ENCODE results near the gene FRMD4A.
"Not testable (repeated sequence)": the region's sequence is repeated elsewhere in the genome, so short reads cannot be mapped to it uniquely, and the experiment has no call there.

FRMD4A gene

DNA sequence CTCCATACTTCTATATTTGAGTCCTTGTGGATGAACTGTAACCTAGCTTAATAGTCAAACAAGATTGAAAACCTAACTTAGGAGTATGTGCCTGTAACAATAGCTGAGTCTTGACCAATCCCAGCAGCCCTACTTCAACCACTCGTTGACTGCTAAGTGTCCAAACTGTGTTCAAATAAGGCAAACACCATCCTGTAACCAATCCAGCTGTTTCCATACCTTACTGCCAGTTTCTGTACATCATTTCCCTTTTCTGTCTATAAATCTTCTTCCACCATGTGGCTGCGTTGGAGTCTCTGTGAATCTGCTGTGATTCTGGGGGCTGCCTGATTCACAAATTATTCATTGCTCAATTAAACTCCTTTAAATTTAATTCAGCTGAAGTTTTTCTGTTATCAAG lies 195.5 kb downstream of the FRMD4A start:
- not testable (repeated sequence) for DNase-seq

DNA sequence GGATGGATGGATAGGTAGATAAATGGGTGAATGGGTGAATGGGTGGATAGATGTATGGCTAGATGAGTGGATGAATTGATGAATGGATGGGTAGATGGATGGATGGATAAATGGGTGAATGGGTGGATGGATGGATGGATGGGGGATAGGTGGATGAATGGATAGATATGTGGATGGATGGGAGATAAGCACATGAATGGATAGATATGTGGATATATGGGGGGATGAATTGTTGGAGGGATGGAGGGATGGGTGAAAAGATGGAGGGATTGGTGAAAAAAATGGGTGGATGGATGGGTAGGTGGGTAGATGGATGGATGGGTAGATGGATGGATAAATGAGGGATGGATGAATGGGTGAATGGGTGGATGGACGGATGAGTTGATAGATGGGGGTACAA lies 196.4 kb downstream of the FRMD4A start:
- DNase-seq, result no peak

DNA sequence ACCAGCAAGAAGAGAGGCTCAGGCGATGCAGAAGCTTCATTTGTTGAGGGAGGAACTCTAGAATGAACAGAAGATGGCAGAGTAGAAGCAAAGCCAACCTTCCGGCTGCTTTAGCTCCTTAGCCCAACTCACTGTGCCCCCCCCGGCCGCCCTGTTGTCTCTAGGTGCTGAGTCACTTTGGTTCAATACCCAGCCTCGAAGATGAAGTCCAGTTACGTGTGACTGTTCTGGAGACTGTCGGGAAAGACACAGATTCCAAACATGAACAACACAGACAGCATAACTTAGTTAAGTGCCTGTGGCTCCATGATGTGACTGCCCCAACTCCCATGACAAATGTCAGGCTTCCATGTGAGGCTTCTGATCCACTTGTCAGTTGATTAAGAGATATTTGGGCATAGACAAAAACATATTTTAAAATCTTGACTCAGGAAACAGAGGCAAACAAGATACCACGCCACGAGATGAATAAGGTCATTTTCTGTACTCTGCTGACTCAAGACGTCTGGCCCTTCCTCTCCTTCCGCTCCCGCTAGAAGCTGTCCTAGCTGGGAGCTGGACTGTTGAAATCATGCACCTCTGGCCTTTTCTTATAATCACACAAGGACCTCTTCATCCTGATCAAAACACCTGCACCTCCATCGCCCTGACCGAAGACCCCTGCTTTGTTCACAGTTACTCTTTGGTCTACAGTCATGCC lies 199.3 kb downstream of the FRMD4A start:
- no peak for DNase-seq

DNA sequence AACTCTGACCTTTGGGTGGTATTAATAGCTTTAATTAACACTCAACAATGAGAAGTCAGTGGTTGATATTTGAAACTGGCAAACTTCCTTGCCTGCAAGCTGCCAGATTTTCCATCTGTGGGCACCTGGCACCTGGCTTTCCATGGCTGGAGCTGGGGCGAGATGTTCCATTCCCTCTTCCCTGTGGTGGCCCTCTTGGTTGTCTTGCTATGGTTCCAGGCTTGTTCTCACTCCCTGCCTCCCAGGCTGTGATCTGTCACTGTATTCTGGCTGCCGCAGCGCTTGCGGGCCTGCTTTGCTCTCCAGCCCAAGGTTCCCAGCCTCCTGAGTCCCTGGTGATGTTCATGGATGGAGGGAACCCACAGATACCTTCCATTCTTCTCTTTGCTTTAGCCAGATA lies 201.0 kb downstream of the FRMD4A start:
- no peak for DNase-seq

DNA sequence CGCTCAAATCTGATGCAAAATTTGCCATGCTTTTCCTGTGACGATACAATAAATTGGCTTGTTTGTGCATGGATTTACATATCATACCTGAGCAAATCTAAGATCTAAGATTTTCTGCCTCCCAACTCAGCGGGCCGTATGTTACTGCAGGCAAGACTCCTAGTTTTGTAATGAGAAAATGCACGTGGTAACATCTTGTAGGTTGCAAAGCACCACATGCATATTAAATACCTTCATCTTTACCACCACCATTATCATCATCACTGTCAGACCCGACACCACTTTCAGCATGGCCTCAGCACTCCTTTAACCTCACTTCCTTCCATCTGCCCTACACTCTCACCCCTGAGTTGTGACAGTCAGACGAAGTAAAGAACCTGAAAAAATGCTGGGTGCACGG lies 202.2 kb downstream of the FRMD4A start:
- no peak for DNase-seq

DNA sequence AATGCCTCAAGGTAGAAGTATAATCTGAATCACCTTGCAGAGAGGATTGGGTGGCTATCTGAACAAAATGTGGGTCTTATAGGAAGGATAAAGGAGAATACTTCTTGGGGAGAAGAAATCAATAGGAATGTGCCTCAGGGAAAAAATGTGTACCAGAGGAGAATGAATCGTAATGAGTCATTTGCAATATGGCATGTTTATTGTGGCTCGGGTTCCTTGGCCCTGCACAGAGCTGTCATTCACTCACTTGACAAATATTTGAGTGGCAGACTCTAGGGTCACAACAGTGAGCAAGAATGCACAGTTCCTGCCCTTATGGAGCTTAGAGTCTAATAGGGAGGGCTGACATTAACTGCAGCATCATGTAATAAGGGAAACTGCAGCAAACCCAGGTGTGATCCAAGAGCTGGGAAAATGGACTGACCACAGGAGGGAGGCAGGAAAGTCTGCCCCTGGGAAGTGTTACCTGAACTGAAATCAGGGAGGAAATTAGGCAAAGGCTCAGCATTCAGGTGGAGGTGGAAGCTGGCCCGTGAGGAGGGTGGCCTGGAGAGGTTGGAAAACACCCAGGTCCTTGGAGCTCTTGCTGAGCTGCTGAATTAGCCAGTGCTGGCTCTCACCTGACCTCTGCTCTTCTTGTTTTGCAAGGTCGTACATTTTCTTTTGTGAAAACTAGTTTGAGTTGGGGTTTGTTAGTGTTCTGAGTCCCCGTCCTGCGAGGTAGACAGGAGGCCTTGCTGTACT lies 203.9 kb downstream of the FRMD4A start:
- no peak for DNase-seq

DNA sequence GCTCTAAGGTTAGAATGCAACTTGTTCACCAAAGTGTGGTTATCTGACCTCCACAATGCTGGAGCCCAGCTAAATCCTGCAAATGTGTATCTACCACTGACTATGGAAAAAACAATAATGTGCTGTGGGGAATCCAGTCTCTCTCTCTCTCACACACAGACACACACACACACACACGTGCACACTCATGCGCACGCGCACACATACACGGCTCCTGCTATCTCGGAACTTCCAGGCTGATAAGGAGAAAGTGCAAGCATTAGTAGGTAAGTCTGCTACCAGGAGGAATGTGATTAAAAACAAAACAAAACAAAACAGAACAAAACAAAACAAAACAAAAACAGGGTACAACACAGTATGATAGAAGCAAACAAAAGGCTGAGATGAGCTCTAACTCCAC lies 205.2 kb downstream of the FRMD4A start:
- DNase-seq, result no peak

DNA sequence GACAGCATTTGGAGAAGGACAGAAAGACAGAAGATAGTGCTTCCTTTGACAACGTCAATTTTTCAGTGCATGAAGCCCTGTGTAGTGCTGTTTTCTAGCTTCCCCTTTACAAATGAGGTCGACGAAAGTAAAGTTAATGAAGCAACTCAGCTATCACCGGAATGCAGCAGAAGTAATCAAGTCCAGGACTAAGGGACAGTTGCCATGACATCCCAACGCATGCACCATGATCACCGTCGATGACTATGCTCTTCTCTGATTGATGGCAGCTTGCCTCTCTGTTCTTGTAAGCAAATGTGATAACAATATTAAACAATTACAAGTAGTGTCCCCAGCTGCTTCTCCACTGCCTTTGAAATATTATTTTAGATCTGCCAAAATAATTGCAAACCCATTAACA lies 205.8 kb downstream of the FRMD4A start:
- DNase-seq, result no peak

DNA sequence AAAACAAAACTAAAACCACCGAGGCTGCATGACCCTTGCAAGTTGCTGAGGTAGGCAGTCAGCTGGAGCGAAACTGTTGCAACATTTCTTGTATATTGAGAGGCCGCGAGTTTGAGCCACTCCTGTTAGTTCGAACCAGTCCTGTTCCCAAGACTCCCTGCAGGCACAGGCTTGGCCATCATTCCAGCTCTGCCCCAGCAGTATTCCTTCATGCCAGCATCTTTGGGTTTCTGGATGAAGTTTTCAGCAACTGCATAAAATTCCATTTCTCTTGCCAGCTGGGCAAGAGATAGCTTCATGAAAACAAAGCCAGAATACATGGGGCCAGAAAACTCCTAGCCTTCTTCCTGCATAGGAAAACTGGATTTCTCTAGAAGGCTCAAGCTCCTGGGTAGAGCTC lies 207.6 kb downstream of the FRMD4A start:
- no peak for DNase-seq

DNA sequence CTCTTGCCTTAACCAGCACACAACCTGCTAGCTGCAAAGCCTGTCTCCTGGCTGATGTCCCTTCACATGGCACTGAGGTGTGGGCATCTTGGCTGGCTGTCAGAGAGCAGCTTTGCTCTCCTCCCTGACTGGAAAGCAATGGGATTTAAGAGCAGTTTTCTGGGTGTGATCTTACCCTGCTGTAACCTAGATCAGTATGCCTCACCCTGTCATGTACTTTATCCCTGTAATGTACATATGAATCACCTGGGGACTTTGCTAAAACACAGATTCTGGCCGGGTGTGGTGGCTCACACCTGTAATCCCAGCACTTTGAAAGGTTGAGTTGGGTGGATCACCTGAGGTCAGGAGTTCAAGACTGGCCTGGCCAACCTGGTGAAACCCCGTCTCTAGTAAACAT lies 209.9 kb downstream of the FRMD4A start:
- no peak for DNase-seq

DNA sequence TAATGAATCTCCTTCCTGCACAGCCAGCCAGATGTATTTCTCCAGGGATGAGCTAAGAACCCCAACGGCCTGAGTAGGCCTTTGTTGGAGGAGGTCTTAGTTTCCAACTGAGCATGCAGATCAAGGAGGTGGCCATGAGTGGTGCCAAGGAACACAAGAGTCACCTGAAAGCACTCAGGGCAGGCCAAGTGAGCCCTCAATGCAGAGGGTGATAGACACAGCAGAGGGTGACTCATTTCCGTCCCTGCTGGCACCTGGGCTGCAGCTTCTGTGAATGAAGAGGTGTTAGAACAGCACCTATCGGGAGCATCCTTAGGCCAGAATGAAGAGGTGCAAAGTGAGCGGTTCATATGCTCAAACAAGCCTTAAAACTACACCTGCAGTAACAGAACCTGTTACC lies 211.8 kb downstream of the FRMD4A start:
- DNase-seq, result no peak

DNA sequence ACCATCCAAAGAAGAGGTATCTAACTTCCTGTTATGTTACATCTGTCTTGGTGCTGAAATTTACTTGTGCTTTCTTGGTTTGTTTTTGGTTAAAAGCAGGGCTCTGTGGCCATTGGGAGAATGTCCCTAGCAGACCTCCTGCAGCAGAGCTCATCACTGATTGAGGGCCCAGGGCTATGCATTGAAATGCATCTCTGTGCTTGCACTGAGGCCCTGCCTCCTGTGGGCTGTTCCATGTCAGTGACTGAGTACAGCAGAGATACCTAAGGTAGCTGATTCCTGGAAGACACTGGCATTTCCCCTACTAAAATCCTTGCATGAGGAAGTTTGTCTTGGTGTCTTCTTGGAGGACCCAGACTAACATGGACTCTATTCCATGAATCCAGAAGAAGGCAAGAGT lies 213.9 kb downstream of the FRMD4A start:
- DNase-seq, result no peak

DNA sequence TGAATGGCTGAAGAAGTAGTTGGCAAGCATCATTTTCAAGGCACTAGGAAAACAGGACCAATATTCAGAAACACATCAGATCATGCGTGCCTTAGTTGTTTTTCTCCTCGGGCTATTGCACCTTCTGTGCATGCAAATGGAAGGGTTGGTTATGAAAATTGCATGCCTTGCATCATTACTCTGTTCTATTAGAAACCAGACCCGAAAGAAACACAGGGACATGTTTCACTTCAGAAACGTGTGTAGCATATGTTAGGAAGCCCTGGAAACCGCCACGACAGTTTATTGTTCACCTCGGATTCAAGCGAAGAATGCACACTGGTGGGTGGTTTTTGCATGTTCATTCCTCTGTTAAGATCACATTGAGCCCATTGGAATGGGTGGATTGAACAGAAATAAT lies 214.7 kb downstream of the FRMD4A start:
- DNase-seq, result no peak

DNA sequence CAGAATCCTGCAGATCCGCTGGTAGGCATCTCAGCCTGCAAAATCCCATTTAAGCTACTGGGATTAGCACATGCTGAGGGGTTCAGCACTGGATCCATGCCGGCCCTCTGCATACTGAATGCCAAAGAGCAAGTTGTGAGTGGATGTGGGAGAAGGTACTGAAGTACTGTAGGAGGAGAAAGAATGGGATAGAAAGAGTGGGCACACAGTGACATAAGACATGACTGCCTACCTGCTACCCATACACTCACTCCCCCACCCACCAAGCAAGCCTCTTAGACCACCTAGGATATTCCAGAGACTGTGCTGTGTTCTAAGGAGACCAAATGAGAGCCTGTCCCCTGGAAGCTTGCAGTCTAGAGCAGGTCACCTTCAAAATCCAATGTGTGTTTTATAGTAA lies 215.9 kb downstream of the FRMD4A start:
- DNase-seq, result no peak

DNA sequence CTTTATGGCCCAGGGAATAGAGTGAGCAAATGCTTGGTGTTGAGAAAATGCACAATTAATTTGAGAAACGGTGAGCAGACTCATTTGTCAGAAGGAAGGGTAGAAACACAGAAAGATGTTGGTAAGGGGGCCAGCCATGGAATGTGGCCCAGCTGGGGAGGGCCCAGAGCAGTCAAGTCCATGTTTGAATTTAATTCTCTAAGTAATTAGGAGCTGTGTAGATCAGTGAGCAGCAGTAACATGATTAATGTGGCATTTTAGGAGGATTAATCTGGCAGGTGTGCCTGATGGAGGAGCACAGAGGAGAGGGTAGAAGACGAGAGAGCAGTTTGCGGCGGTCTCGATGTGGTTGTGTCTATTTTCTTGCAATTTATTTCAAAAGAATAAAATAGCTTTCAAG lies 218.7 kb downstream of the FRMD4A start:
- DNase-seq, result no peak

DNA sequence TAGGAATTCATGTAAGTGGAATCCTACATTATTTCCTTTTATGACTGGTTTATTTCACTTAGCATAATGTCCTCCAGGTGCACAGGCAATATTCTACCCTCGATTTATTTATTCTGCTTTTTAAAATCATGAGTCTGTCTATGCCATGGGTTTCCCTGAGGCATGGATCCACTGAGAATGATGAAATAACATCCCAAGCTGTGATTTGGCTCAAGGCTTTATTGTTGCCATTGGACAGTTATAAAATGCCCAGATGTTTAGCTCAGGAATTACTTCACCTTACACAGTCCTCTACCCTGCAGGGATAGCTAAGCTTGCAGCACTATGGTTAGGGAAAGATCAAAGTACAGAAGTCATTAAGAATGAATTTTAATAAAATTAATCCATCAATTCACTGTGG lies 219.5 kb downstream of the FRMD4A start:
- DNase-seq, result no peak

DNA sequence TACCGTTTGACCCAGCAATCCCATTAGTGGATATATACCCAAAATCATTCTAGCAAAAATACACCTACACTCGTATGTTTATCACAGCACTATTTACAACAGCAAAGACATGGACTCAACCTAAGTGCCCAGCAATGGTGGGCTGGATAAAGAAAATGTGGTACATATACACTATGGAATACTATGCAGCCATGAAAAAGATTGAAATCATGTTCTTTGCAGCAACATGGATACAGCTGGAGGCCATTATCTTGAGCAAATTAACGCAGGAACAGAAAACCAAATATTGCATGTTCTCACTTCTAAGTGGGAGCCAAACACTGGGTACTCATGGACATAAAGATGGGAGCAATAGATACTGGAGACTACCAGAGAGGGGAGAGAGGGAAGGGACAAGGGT lies 223.9 kb downstream of the FRMD4A start:
- DNase-seq, result no peak

DNA sequence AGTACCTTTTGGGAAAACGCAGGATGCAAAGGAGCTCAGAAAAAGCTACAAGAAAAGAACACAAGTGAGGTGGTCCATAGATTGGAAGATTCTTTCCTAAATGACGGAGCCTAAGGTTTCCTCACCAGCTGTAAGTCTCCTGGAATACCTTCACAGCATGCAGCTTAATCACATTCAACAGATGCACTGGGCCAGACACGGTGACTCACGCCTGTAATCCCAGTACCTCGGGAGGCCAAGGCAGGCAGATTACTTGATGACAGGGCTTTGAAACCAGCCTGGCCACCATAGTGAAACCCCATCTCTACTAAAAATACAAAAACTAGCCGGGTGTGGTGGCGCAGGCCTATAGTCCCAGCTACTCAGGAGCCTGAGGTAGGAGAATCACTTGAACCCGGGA lies 228.7 kb downstream of the FRMD4A start:
- no peak for DNase-seq

DNA sequence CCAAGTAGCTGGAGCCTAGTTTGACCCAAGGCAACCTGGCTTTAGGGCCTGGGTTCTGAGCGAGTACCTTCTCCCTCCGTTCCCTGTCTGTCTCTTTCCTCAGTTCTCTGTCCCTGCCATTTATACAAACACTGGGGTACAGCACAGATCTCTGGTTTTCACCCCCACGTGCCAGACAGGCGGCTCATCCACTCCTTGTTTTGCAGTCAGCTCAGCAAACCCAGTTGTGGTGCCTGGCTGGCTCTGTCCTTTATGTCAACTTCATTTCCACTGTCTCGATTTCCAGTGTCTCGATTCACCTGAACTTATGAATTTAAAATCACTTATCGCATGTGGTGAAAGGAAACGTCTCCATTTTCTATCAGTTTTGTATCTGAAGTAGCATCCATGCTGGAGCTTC lies 230.8 kb downstream of the FRMD4A start:
- DNase-seq, result no peak

DNA sequence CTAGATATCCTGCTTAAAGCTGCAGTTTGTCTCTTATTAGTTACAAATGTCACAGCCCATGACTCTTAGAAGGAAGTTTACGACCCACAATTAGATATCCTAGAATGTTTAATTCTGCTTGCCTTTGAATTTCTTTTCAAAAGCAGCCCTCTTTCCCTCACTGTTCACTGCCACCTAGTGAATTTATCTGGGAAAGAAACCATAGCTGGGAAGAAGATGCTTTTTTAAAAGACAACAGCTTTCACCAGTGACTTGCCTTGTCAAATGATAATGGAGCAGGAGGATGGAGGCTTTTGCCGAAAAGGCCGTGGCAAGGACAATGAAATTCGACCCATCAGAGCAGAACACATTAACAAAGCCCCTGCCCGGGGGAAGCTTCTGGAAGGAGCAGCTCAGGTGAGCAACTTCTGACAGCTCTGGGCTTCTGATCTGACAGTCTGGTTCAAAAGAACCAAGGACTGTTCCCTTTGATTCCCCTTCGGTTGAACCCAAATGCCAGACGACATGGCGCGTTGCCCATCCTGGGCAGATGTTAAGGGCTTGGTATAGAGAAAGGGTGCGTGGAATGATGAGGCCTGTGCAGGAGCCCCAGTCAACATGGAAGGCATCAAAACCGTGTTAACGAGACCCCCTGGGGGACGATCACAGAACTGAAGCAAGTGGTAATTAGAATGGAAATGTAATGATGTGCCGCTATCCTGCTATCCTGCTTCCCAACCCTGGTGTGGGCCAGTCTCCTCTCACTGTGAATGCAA lies 236.8 kb downstream of the FRMD4A start:
- DNase-seq, result peak; percentile 41

DNA sequence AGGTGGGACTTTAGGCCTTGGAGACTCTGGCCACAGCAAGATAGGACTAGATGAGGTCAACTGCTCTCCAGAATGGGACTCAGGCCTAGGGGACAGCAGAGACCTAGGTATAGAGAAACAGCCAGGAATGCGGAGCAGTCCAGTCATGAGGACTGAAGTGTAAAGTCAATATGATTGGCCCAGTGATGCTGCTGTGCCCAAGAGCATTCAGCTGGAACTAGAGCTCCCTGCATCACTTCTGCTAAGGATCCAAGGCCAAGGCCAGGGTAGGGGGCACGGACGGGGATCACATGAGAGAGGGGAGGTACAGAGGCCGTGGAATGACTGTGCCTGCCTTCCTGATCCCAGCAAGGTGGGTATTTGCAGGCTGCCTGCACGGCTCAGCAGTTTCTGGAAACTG lies 237.9 kb downstream of the FRMD4A start:
- DNase-seq, result no peak

DNA sequence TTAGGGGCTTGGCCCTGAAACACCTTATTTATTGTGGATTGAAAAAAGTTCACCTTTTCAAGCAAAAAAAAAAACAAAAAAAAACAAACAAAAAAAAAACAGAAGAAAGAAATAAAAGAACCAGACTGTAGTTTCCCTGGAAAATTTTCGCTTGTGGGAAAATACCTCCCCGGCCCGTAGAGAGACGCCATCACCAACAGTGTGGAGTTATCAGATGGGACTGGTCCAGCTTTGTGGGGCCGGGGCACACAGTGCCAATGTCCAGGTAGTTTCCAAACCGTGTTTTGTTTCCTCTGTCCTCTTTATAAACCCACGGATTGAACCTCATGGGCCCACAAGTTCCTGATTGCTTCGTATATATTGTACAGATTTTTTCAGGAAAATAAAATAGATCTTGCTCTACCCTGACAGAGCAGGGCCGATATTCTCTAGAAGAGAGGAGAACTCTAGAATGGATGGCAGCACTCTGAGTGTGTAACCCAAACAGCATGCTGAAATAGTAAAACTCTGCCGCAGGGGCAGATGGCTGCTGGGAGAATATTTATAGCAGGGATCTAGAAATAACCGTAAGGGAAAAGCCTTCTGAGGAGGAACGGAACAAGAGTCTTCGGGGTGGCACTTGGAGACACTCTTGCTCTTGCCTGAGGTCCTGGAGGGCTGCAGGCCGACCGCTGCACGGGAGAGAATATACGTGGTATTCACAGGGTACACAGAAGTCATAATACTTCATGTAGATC lies 241.0 kb downstream of the FRMD4A start:
- no peak for DNase-seq

DNA sequence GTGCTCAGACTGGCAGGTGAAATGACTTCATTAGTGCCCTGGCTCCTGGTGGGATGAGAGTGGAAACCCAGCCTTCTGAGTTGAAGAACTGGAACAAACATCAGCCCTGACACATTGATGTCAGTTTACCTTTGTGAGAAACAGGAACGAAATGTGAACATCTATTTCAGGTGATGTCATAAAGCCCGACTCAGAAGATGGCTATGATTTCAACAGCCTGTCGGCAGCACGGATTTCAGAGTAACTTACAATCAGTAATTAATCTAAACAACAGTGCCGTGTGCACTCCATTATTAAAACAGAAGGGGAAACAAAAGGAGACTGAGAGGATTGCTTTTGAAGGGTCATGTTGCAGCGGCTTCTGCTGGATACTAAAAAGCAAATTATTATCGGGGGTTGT lies 243.2 kb downstream of the FRMD4A start:
- DNase-seq, result no peak

Data from NCI-H1092 (cell line).